ENCODE data around the gene ARID1A. TPM values are rescaled to one million over a fixed set of nuclear protein-coding genes. Genes with fewer than 3 reads are reported as not detected.
A peak's percentile ranks its signal among the peaks of the same experiment; 100 is the strongest.

ARID1A gene
- total and polyA plus RNA-seq, 9 of the 15 experiments (the other 6 are each of a cell fraction or from before 2014, with no cell fraction given), result 8.3 to 88.3 (median 22.5) TPM

DNA sequence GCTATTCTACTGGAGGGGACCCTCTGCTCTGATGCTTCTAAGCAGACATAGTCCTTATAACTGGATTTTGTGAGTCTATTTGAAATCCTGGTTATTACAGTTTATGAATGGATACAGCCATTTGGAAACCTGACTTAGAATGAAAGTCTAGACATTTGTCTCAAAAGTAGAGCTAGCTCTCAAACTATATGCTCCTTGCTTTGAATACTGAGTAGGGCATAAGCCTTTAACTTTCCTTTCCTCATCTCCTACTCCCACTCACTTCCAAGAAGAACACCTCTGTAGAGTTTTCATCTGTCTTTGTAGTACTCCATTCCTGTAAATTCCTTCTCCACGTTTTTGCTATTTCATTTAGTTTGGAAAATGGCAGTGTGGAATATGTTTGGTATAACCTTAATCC, 9.0 kb upstream of the ARID1A start (continued):
- TF ChIP-seq ID3 (CRISPR knock-in tag; IDR thresholded peaks at IDR 0.05), result no peak
- TF ChIP-seq ID3 (tag; IDR thresholded peaks at IDR 0.05), result no peak
- no peak for TF ChIP-seq ZNF217 (CRISPR knock-in tag; IDR thresholded peaks at IDR 0.05)
- no peak for TF ChIP-seq KDM4B (IDR thresholded peaks at IDR 0.05; ENCODE audit: borderline replicate concordance in 2 of 2, low read depth in 1 of 2)
- TF ChIP-seq, protein P1, sequence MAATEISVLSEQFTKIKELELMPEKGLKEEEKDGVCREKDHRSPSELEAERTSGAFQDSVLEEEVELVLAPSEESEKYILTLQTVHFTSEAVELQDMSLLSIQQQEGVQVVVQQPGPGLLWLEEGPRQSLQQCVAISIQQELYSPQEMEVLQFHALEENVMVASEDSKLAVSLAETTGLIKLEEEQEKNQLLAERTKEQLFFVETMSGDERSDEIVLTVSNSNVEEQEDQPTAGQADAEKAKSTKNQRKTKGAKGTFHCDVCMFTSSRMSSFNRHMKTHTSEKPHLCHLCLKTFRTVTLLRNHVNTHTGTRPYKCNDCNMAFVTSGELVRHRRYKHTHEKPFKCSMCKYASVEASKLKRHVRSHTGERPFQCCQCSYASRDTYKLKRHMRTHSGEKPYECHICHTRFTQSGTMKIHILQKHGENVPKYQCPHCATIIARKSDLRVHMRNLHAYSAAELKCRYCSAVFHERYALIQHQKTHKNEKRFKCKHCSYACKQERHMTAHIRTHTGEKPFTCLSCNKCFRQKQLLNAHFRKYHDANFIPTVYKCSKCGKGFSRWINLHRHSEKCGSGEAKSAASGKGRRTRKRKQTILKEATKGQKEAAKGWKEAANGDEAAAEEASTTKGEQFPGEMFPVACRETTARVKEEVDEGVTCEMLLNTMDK (IDR thresholded peaks at IDR 0.05; ENCODE audit: borderline replicate concordance, insufficient read depth, low read depth, low read length, poor library complexity, severe bottlenecking), result no peak
- TF ChIP-seq, protein P2, sequence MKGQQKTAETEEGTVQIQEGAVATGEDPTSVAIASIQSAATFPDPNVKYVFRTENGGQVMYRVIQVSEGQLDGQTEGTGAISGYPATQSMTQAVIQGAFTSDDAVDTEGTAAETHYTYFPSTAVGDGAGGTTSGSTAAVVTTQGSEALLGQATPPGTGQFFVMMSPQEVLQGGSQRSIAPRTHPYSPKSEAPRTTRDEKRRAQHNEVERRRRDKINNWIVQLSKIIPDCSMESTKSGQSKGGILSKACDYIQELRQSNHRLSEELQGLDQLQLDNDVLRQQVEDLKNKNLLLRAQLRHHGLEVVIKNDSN (CRISPR knock-in tag; IDR thresholded peaks at IDR 0.05), result no peak
- TF ChIP-seq KLF16 (IDR thresholded peaks at IDR 0.05), result no peak
- no peak for TF ChIP-seq KAT2B (IDR thresholded peaks at IDR 0.05; ENCODE audit: low read depth, low read length)
- no peak for TF ChIP-seq NFIX (CRISPR knock-in tag; IDR thresholded peaks at IDR 0.05; ENCODE audit: low read depth)
- TF ChIP-seq ATF2 (CRISPR knock-in tag; IDR thresholded peaks at IDR 0.05), result no peak
- TF ChIP-seq CSDE1 (IDR thresholded peaks at IDR 0.05), result no peak; a peak in 1 of 4 replicates
- TF ChIP-seq TCF7 (IDR thresholded peaks at IDR 0.05; ENCODE audit: borderline replicate concordance), result no peak
- no peak for TF ChIP-seq IFI16 (CRISPR knock-in tag; IDR thresholded peaks at IDR 0.05)
- TF ChIP-seq, protein P3, sequence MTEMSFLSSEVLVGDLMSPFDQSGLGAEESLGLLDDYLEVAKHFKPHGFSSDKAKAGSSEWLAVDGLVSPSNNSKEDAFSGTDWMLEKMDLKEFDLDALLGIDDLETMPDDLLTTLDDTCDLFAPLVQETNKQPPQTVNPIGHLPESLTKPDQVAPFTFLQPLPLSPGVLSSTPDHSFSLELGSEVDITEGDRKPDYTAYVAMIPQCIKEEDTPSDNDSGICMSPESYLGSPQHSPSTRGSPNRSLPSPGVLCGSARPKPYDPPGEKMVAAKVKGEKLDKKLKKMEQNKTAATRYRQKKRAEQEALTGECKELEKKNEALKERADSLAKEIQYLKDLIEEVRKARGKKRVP (CRISPR knock-in tag; IDR thresholded peaks at IDR 0.05), result no peak
- TF ChIP-seq ZNF644 (tag; IDR thresholded peaks at IDR 0.05; ENCODE audit: low read depth), result no peak
- peak; percentile 81; the same call in 1 of the 2 replicates for TF ChIP-seq ZSCAN29 (IDR thresholded peaks at IDR 0.05)
- TF ChIP-seq SAFB2 (IDR thresholded peaks at IDR 0.05; ENCODE audit: borderline replicate concordance, low read depth, low read length, severe bottlenecking), result no peak
- TF ChIP-seq STAT5B (CRISPR knock-in tag; IDR thresholded peaks at IDR 0.05), result no peak
- peak; percentile 52 for TF ChIP-seq EP400 (IDR thresholded peaks at IDR 0.05)
- no peak for TF ChIP-seq CHD4 (IDR thresholded peaks at IDR 0.05; ENCODE audit: insufficient read depth, insufficient replicate concordance, low read depth, low read length, poor library complexity, severe bottlenecking)
- no peak for TF ChIP-seq HDAC8 (tag; IDR thresholded peaks at IDR 0.05)
- no peak for TF ChIP-seq ZNF24 (IDR thresholded peaks at IDR 0.05)
- TF ChIP-seq SNRNP70 (optimal IDR thresholded peaks at IDR 0.05; ENCODE audit: low read depth, low read length), result no peak

All from K562 (cell line).